Testis (tissue), 3 donors: Measurements from ENCODE around the gene DNHD1. TPM values are rescaled to one million over a fixed set of nuclear protein-coding genes. Genes with fewer than 3 reads are reported as not detected.

Source experiments
- DNase-seq: peaks from one replicate; pipeline ENCODE4 v3.0.0-alpha.2; 2019
- H3K27ac ChIP-seq, 2 donors: fragments of 200-600 bp; sonication (generic); one replicate each; pipeline ENCODE4 v1.5.1; 2019
- H3K27me3 ChIP-seq: fragments of 200-600 bp; sonication (generic); one replicate; pipeline ENCODE4 v1.5.1; 2019
- H3K36me3 ChIP-seq: fragments of 200-600 bp; sonication (generic); one replicate; pipeline ENCODE4 v1.5.1; 2017; ENCODE audit warnings: low read depth; ENCODE audit errors: missing control alignments
- H3K4me1 ChIP-seq: fragments of 200-600 bp; sonication (generic); one replicate; pipeline ENCODE4 v1.5.1; 2019
- H3K4me3 ChIP-seq, 2 donors: fragments of 200-600 bp; sonication (generic); one replicate each; pipeline ENCODE4 v1.5.1; 2017 to 2019
- H3K9me3 ChIP-seq: fragments of 200-600 bp; sonication (generic); one replicate; pipeline ENCODE4 v1.5.1; 2017
- CTCF ChIP-seq, 3 experiments: fragments of 450-650 bp in 2 of 3; fragments of 200-600 bp in 1 of 3; sonication (generic) in 1 of 3; IDR thresholded peaks; one replicate each; pipeline ENCODE4 v1.5.1; 2016 to 2019; ENCODE audit warnings: antibody characterized with exemption in 3 of 3, mild to moderate bottlenecking in 2 of 3, moderate library complexity in 1 of 3
- POLR2A ChIP-seq: fragments of 450-650 bp; IDR thresholded peaks from one replicate; pipeline ENCODE4 v1.6.1; 2017; ENCODE audit warnings: antibody characterized with exemption, mild to moderate bottlenecking, moderate library complexity
- WGBS, 2 donors: methylation state at CpG; one replicate each; pipeline ENCODE4 v1.1.5; 2018; 5-methylcytosine and 5-hydroxymethylcytosine counted together
- intact Hi-C: fragments of 100-400 bp; cut with DNase I; formaldehyde crosslinking; loops from one replicate; pipeline ENCODE4 v1.15.1; 2023; ENCODE audit warnings: low total_unique reads
- polyA plus RNA-seq: library from polyadenylated mRNA; stranded (reverse); fragments of 350-450 nt; fragmentation: Illumina TruSeq; extraction: RNeasy Lipid Tissue Mini Kit (QIAGEN cat#74804); gene quantifications from one replicate; pipeline ENCODE4 v1.2.3, GENCODE V29; 2014; ENCODE audit warnings: low read depth, low replicate concordance; ENCODE audit not compliant: insufficient read depth
- total RNA-seq, 2 donors: library from RNA; depleted of rRNA; stranded (reverse); fragments of >200 nt; gene quantifications; one replicate each; pipeline ENCODE4 v1.2.3, GENCODE V29; 2016

The DNHD1 gene
- total and polyA plus RNA-seq, 3 donors from 2014 or later = 66.3 to 103 (median 83.2) TPM

- no peak overlapping the region for H3K4me3 ChIP-seq
- TF ChIP-seq CTCF (IDR thresholded peaks at IDR 0.05) = no peak
- TF ChIP-seq POLR2A = no peak
- no peak for DNase-seq
- no peaks in the 10 kb centered on the region for H3K36me3 ChIP-seq
- no peak overlapping the region for H3K27ac ChIP-seq
- intact Hi-C loops = no loop called here
- H3K9me3 ChIP-seq = no peaks in the 10 kb centered on the region
- 84 to 95% methylated on average over 11 to 13 of the region's 13 CpGs for WGBS, 2 donors
- H3K27me3 ChIP-seq = no peaks in the 10 kb centered on the region
- no peaks in the 10 kb centered on the region for H3K4me1 ChIP-seq
Measured at GRCh38 chr11:6566704-6567370, 69.8 kb downstream of the DNHD1 start.

- no peak for TF ChIP-seq POLR2A
- no peak for TF ChIP-seq CTCF (IDR thresholded peaks at IDR 0.05)
- DNase-seq = no peak
- Histone ChIP-seq H3K27me3 (no peaks in the 10 kb centered on the region), H3K36me3 (no peaks in the 10 kb centered on the region), H3K27ac (no peak overlapping the region), H3K9me3 (no peaks in the 10 kb centered on the region), H3K4me3 (no peak overlapping the region), H3K4me1 (no peaks in the 10 kb centered on the region)
- intact Hi-C loops = no loop called here
- 93% methylated on average over 7 of the region's 7 CpGs; no CpG with 5 or more reads in 1 of the 2 donors for WGBS, 2 donors
Measured at GRCh38 chr11:6567371-6567745, 70.3 kb downstream of the DNHD1 start.

GRCh38 chr11:6568191-6568918 is 71.3 kb downstream of the DNHD1 start:
- intact Hi-C loops = no loop called here
- H3K36me3 ChIP-seq = no peaks in the 10 kb centered on the region
- 62 to 76% methylated on average over 3 to 4 of the region's 4 CpGs for WGBS, 2 donors
- no peak overlapping the region for H3K27ac ChIP-seq
- H3K4me1 ChIP-seq = no peaks in the 10 kb centered on the region
- TF ChIP-seq CTCF (IDR thresholded peaks at IDR 0.05) (no peak), POLR2A (no peak)
- H3K9me3 ChIP-seq = no peaks in the 10 kb centered on the region
- H3K27me3 ChIP-seq = no peaks in the 10 kb centered on the region
- H3K4me3 ChIP-seq = no peak overlapping the region
- peak; percentile 36 for DNase-seq

GRCh38 chr11:6569706-6570105 is 72.6 kb downstream of the DNHD1 start:
- TF ChIP-seq POLR2A = no peak
- TF ChIP-seq CTCF (IDR thresholded peaks at IDR 0.05) = no peak
- Histone ChIP-seq H3K27me3 (no peaks in the 10 kb centered on the region), H3K36me3 (no peaks in the 10 kb centered on the region), H3K27ac (no peak overlapping the region), H3K4me1 (no peaks in the 10 kb centered on the region), H3K9me3 (no peaks in the 10 kb centered on the region), H3K4me3 (no peak overlapping the region)
- WGBS, 2 donors = 83 to 98% methylated on average over 4 to 5 of the region's 5 CpGs
- intact Hi-C loops = no loop called here
- no peak for DNase-seq
